Stimulated activated CD8-positive, alpha-beta memory T cell treated with anti-CD3 and anti-CD28 coated beads, Interleukin-7, amount 100 ng/mL, for 4 hours (primary cell): ENCODE data around the gene ACTN1.

Source experiments
- DNase-seq, 2 donors: peaks; one replicate each; pipeline ENCODE4 v3.0.0-alpha.2; 2020; ENCODE audit warnings: low read depth in 2 of 2

Gene ACTN1

DNA sequence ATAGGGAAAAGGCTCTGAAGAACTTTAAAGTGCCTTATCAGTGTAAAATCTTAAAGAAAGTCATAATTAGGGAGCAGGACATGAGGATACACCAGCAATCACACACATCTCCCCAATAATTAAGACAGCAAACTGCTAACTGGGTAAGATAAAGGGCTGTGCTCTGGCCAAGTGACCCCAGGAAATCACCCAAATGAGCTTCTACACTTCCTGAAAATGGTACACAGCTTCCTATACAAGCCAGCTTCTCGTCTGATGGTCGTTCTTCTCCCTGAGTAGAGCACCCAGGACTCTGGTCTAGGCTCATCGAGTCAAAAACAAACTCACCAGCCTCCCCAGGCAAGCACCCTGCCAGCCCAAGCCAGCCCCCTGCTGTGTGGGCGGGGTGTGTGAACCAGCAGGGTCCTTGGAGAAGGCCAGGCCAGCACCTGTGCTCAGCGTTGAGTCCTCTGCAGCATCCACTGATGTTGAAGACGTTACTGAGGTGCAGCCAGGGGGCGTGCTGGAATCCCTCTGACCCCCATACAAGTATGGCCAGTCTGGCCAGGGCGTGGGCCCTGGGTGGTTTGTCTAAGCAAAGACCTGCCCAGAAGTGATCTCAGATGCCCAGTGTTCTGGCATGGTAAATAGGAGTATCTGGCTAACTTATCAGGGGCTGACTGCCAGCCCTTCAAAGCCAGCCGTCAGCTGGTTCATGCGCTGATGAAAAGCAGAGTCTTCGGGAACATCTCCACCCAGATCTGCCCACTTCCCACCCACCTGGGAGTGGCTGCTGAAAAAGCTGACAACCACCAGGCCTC is 41.4 kb downstream of the ACTN1 start:
- DNase-seq, result no peak

- no peak for DNase-seq
Observed at GRCh38 chr14:68936980-68937379, 42.1 kb downstream of the ACTN1 start.

GRCh38 chr14:68936476-68936875 is 42.6 kb downstream of the ACTN1 start:
- no peak for DNase-seq

- DNase-seq, result no peak
Observed at GRCh38 chr14:68935761-68936214, 43.3 kb downstream of the ACTN1 start.

GRCh38 chr14:68934066-68934465 is 45.0 kb downstream of the ACTN1 start:
- DNase-seq, result no peak

- no peak for DNase-seq
Observed at GRCh38 chr14:68932686-68933085, 46.4 kb downstream of the ACTN1 start.

DNA sequence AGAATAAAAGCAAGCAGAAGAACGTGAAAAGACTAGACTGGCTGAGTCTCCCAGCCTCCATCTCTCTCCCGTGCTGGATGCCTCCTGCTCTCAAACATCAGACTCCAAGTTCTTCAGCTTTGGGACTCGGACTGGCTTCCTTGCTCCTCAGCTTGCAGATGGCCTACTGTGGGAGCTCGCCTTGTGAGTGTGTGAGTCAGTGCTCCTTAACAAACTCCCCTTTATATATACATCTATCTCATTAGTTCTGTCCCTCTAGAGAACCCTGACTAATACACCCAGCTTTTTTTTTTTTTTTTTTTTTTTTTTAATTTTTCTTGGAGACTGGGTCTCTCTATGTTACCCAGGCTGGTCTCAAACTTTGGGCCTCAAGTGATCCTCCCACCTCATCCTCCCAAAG is 46.9 kb downstream of the ACTN1 start:
- no peak for DNase-seq

DNA sequence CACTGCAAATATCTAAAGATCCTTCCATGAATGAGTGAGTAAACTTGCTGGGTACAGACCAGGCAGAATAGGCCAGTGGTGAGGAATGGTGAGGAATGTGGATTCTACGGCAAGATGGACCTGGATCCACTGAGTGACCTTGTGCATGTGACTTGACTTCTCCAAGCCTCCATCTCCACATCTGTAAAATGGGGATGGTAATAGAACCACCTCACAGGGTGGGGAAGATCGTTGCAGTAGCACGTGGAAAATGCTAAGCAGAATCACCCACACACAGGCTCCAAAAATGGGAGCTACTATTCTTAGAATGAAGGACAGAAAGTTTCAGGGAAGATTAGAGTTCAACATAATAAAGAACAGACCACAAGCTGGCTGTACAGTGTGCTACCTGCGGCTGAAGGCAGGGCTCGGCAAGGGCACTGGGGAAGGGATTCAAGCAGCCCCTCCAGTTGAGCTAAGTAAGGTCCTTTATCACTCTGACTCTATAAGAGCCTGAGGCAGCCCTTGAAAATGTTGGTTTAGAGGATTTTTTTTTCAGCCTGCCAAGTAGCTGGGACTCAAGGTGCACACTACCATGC is 47.5 kb downstream of the ACTN1 start:
- no peak for DNase-seq

DNA sequence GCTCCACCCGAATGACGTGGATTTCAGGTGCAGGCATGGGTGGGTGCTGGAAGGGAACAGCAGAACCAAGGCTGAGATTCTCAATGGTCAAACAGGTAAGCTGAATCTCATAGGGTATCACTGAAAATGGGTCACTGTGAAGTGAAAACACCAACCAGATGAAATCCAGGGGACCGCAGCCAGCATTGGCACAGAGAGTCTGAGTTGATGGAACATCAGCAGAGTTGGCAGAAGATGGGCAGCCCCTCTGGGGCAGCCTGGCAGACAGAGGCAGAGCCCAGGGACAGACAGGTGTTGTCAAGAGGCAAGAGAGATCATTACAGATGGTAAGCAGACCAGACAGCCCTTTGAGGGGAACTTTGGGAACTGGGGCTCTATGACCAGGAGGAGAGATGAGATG is 48.0 kb downstream of the ACTN1 start:
- no peak for DNase-seq

GRCh38 chr14:68929623-68930307 is 49.3 kb downstream of the ACTN1 start:
- DNase-seq, result no peak

GRCh38 chr14:68928770-68929550 is 50.1 kb downstream of the ACTN1 start:
- no peak for DNase-seq

DNA sequence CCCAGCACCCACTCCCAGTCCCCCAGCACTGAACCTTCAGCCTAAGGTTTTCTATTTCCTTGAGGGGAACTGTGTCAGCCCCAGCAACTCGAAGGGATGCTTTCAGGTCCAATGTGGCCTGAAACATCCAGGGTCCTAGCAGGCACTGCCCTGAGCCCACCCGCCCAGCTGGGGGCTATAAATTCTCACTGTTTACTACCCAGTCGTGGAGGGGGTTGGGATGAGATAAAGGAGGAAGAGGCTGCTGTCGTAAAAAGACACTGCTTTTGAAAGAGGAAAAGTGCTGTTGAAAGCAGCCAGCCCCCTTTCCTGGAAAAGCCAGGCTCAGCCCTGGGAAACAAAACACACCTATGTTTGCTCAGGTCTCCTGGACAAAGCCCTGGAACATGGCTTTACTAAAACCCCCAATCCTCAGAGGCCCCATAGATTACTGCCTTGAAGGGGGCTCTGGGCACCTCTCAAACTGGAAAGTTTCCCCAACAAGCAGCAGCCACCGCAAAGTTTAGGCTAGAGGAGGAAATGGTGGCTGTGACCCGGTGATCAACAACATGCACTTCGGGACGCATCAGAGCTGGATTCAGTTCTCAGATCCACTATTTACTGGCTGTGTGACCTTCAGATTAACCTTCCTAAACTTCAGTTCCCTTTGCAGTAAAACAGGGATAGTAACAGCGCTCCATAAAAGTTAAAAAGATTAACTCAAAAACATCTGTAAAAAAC is 51.0 kb downstream of the ACTN1 start:
- no peak for DNase-seq

DNA sequence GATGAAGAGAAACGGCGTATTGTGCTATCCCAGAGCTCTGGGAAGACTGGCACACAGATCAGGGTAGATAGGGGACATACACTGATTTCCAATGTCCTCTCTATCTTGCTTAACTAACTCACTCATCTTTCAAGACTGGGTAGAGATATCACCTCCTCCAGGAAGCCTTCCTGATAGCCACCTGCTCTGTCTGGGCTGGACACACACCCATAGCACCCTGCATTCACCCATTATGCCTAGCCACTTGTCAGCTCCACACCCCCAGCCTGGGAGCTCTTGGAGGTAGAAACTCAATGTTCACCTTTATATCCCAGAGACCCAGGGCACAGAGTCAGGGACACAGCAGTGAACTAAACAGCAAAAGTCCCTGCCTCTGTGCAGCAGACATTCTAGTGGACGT is 52.0 kb downstream of the ACTN1 start:
- DNase-seq, result no peak

DNA sequence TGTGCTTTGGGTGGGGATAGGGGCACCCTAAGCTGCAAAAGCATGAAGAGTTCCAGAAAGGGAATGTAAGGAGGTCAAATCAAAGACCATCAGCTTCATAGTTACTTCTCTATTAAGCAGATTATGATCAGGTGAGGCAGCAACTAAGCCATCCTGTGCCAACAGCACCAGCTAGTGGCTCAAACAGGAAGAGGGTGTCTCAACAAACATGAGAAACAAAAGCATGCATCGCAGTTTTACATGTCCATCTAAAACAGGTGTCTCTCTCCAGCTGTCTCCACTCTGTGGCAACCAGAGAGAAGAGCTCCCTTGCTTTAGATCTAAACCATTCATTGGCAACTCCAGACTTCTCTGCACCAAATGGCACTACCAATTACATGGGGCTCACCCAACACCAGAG is 52.9 kb downstream of the ACTN1 start:
- no peak for DNase-seq

DNA sequence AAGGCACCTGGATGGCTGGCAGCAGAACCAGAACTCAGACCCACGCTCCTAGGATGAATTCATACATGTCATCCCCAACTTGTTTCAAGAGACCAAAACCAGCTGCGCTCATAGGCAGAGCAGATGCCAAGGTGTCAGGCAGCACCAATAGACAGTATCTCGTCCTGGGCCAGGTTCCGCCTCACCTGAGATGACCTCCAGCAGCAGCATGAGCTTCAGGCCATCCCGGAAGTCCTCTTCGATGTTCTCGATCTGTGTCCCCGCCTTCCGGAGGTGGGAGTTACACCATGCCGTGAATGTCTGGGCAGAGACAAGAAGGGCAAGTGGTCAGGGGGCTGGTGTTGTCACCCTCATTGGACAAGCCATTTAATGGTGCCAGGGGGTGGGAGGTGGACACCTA is 53.7 kb downstream of the ACTN1 start:
- no peak for DNase-seq

DNA sequence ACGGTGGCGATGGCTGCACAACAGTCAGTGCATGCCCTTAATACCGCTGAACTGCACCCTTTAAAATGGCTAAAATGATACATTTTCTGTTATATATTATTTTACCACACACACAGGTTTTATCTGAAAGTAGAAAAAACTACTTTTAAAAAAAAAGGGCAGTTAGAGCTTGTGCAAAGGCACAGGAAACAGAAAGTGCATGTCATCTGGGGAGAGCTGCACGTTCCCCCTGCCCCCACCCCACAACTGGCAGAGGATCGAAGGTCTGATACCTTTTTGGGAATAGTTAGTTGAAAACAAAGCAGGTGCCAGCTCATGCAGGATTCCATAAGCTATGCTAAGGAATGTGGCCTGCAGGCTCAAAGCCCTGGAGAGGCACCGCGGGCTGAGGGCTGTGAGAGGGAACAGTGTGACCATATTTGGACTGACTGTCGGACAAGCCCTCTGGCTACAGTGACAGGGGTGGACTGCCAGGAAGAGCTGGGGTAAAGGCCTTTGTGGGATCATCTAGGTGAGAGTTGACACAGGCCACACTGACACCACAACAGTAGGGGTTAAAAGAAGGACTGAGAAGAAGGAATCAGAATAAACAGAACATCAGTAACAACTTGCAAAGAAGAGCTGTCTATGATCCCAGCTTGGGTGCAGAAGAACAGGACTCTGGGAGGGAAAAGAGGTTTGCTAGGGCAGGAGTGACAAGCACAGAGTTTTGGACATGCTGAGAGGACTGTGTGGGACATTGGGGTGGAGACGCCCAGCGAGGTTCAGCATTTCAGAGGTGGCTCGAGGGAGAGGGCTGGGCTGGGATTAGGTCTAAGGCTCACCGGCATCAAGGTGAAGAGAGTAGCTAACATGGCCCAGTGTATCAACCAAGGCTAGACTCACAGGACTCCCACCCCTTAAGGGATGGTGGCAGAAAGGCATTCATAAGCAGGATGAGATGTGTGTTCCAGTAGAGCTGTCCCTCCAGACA is 54.6 kb downstream of the ACTN1 start:
- DNase-seq, result no peak

GRCh38 chr14:68922886-68923285 is 56.2 kb downstream of the ACTN1 start:
- DNase-seq, result no peak

GRCh38 chr14:68922201-68922621 is 56.9 kb downstream of the ACTN1 start:
- no peak for DNase-seq

DNA sequence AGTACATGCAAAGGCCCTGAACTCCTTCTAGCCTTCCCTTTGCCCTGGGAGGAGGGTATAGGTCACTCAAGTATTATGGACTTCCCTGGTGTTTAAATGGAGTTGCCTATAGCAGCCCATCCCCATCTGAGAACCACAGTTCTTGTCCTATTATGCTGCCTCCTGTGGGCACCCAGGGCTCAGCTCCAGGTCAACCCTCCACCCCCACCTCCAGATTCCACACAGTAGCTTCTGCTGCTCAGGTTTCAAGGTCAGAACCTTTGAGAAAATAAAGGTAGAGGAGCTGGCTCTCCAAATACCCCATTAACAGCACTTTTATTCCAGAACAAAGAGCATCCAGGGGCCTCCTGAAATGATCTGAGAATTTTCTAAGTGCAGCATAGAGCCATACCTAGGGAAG is 57.4 kb downstream of the ACTN1 start:
- DNase-seq, result no peak

DNA sequence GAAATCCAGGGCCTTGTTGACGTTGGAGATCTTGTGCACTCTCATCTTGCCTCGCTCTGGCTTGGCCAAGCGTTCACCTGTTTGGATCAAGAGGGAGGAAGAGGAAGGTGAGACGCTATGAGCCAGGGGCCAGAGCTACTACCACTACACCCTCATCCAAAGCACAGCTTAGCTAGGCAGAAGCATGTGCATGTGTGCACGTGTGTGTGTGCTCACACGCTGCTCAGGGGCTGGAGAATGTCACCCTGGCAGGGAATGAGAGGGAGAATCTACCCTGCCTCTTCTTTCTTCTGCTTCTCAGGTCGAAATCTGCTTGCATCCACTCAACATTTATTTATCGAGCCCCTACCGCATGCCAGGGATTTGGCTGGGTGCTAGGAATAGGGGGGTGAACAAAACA is 58.1 kb downstream of the ACTN1 start:
- no peak for DNase-seq
